A673 (cell line): Measurements from ENCODE around the gene LPCAT2. TPM values are rescaled to one million over a fixed set of nuclear protein-coding genes. Genes with fewer than 3 reads are reported as not detected.

Source experiments
- BruUV-seq: library from RNA; stranded (reverse); fragments of 400-500 nt; replicated peaks from 2 replicates; lab custom pipeline; 2021; lab: Mats Ljungman, UMichigan
- CTCF ChIA-PET: fragments of 300-600 bp; sonication (Branson Sonifier 250); formaldehyde crosslinking; loops from one replicate; lab custom pipeline; 2022; ENCODE audit warnings: antibody characterized with exemption; lab: Charles Lee
- POLR2A ChIA-PET: fragments of 300-600 bp; sonication (Branson Sonifier 250); formaldehyde crosslinking; loops from one replicate; lab custom pipeline; 2022; ENCODE audit warnings: antibody characterized with exemption; ENCODE audit not compliant: low non-redundant PET; lab: Charles Lee
- DNase-seq: peaks from one replicate; pipeline ENCODE4 v3.0.0-alpha.2; 2015; ENCODE audit warnings: low spot score
- H3K27ac ChIP-seq: fragments of 200-600 bp; sonication (generic); 2 replicates; pipeline ENCODE4 v1.5.1; 2016; ENCODE audit warnings: mixed run types, low read depth, mild to moderate bottlenecking, mixed read lengths, antibody characterized with exemption, low read length; ENCODE audit not compliant: poor library complexity, severe bottlenecking
- H3K27me3 ChIP-seq: fragments of 200-600 bp; sonication (generic); replicated peaks from 2 replicates; pipeline ENCODE4 v1.6.1; 2017; ENCODE audit warnings: mixed run types, low read depth, mild to moderate bottlenecking, mixed read lengths, antibody characterized with exemption, low read length; ENCODE audit not compliant: insufficient read depth, poor library complexity
- H3K36me3 ChIP-seq: fragments of 200-600 bp; sonication (generic); 2 replicates; pipeline ENCODE4 v1.6.1; 2016; ENCODE audit warnings: mixed run types, mild to moderate bottlenecking, mixed read lengths, antibody characterized with exemption, low read length; ENCODE audit not compliant: insufficient read depth, poor library complexity, severe bottlenecking
- H3K4me1 ChIP-seq: fragments of 200-600 bp; sonication (generic); 2 replicates; pipeline ENCODE4 v1.6.1; 2017; ENCODE audit warnings: mixed run types, mild to moderate bottlenecking, mixed read lengths, antibody characterized with exemption, low read length; ENCODE audit not compliant: insufficient read depth, poor library complexity, severe bottlenecking
- H3K4me3 ChIP-seq: fragments of 200-600 bp; sonication (generic); 2 replicates; pipeline ENCODE4 v1.5.1; 2016; ENCODE audit warnings: low read depth, mixed run types, mild to moderate bottlenecking, mixed read lengths, low read length; ENCODE audit not compliant: poor library complexity, severe bottlenecking
- H3K9me3 ChIP-seq: fragments of 200-600 bp; sonication (generic); 2 replicates; pipeline ENCODE4 v1.6.1; 2016; ENCODE audit warnings: mixed run types, low read depth, mild to moderate bottlenecking, mixed read lengths, antibody characterized with exemption, low read length; ENCODE audit not compliant: poor library complexity, severe bottlenecking
- EZH2 ChIP-seq: fragments of 200-600 bp; sonication (generic); IDR thresholded peaks from 2 replicates; pipeline ENCODE4 v1.6.1; 2017; ENCODE audit warnings: borderline replicate concordance, low read depth, mild to moderate bottlenecking, mixed read lengths, antibody characterized with exemption, low read length; ENCODE audit not compliant: poor library complexity, severe bottlenecking
- intact Hi-C: fragments of 100-400 bp; cut with micrococcal nuclease; formaldehyde crosslinking; loops from one replicate; pipeline ENCODE4 v1.10.0; 2022; ENCODE audit not compliant: unreplicated experiment
- total RNA-seq: library from RNA; stranded (reverse); gene quantifications from 2 replicates; pipeline ENCODE4 v1.2.3, GENCODE V29; 2021
- TF ChIP-seq, protein P1 (sequence below): fragments of 300-800, 200-600 bp; sonication (generic); conservative IDR thresholded peaks from 2 replicates; pipeline ENCODE4 v1.5.1; 2017; ENCODE audit warnings: low read depth, mild to moderate bottlenecking, antibody characterized with exemption, low read length, moderate library complexity, mixed read lengths

The LPCAT2 gene
- total RNA-seq, 1 experiment from 2014 or later = 8.2 TPM

DNA sequence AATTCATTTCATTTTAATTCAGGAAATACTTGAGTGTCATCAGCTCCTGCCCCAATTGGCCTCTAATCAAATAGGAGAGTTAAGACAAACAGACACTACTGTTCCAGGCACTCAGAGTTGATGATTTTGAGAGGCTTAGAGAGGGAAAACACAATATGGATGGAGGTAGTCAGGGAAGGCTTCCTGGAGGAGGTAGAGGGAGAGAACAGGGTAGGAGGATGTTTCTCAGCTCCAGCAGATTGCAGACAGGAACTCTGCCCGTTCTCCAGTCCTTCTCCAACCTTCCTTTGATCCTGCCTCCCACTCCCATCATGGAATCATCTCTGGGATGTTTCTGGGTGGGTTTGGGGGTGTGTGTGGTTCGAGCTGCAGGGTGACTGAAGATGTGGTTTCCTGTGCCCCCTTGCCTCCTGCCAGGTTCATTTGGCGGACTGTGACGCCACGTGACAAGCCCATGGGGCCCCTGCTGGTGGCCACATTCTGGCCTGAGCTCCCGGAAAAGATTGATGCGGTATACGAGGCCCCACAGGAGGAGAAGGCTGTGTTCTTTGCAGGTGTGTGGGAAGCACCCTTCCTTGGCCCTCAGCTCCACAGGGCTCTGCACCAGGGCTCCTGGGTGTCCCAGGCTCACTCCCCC, 12.2 kb upstream of the LPCAT2 start:
- BruUV-seq = no TSS peak
- no peak for DNase-seq
- no peaks in the 10 kb centered on the region for H3K27me3 ChIP-seq
- H3K36me3 ChIP-seq = no peaks in the 10 kb centered on the region
- POLR2A ChIA-PET = no interaction called here
- H3K4me3 ChIP-seq = no peak overlapping the region
- H3K4me1 ChIP-seq = peaks cover 24% of the 10 kb centered on the region
- CTCF ChIA-PET = no interaction called here
- TF ChIP-seq, protein P1, sequence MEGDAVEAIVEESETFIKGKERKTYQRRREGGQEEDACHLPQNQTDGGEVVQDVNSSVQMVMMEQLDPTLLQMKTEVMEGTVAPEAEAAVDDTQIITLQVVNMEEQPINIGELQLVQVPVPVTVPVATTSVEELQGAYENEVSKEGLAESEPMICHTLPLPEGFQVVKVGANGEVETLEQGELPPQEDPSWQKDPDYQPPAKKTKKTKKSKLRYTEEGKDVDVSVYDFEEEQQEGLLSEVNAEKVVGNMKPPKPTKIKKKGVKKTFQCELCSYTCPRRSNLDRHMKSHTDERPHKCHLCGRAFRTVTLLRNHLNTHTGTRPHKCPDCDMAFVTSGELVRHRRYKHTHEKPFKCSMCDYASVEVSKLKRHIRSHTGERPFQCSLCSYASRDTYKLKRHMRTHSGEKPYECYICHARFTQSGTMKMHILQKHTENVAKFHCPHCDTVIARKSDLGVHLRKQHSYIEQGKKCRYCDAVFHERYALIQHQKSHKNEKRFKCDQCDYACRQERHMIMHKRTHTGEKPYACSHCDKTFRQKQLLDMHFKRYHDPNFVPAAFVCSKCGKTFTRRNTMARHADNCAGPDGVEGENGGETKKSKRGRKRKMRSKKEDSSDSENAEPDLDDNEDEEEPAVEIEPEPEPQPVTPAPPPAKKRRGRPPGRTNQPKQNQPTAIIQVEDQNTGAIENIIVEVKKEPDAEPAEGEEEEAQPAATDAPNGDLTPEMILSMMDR = no peak
- no peak for TF ChIP-seq EZH2
- intact Hi-C loops = no loop called here
- H3K27ac ChIP-seq = no peak overlapping the region
- H3K9me3 ChIP-seq = no peaks in the 10 kb centered on the region

DNA sequence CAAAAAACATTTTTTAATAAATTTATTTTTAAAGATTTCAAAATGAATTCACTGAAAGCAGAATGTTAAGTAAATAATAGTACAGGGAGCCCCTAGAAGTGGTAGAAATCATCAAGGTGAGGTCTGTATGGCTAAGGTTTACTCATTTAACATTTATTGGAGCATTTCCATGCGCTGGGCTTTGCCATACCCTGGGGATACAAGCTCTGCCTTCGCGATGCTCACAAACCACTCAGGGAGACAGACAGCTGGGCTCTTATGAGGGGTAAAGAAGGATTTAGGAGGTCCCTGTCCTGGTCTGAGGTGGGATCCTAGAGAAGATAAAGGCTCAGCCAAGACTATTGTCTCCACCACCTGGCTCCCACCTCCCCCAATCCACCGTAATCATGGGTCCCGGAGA, 11.3 kb upstream of the LPCAT2 start:
- Histone ChIP-seq H3K27ac (no peak overlapping the region), H3K4me1 (peaks cover 33% of the 10 kb centered on the region)

DNA sequence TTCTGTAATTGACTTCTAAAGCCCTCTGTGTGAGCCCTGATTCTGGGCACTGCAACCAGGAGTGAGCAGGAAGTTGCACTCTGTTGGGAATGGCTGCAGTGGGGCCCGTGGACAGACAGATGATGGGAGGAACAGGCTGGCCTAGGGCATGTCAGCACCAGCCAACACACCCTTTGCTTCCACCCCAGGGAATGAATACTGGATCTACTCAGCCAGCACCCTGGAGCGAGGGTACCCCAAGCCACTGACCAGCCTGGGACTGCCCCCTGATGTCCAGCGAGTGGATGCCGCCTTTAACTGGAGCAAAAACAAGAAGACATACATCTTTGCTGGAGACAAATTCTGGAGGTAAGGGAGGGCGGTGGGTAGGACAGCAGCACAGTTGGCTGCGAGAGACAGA, 10.8 kb upstream of the LPCAT2 start:
- H3K4me3 ChIP-seq = no peak overlapping the region
- H3K36me3 ChIP-seq = no peaks in the 10 kb centered on the region
- DNase-seq = no peak
- ChIA-PET POLR2A (no interaction called here), CTCF (no interaction called here)
- no peak overlapping the region for H3K27ac ChIP-seq
- H3K4me1 ChIP-seq = peaks cover 38% of the 10 kb centered on the region
- H3K9me3 ChIP-seq = no peaks in the 10 kb centered on the region
- no TSS peak for BruUV-seq
- intact Hi-C loops = no loop called here
- no peaks in the 10 kb centered on the region for H3K27me3 ChIP-seq
- TF ChIP-seq, protein P1 = no peak
- TF ChIP-seq EZH2 = no peak

More for the DNA sequence above, 11.3 kb upstream of the LPCAT2 start:
- BruUV-seq = no TSS peak
- Histone ChIP-seq H3K4me3 (no peak overlapping the region), H3K36me3 (no peaks in the 10 kb centered on the region), H3K27me3 (no peaks in the 10 kb centered on the region), H3K9me3 (no peaks in the 10 kb centered on the region)
- TF ChIP-seq, protein P1 = no peak
- intact Hi-C loops = no loop called here
- CTCF ChIA-PET = no interaction called here
- DNase-seq = no peak
- POLR2A ChIA-PET = no interaction called here
